GM23338 (cell line): Measurements from ENCODE around the gene EYA2. TPM values are rescaled to one million over a fixed set of nuclear protein-coding genes. Genes with fewer than 3 reads are reported as not detected.

Experiments used
- ATAC-seq: fragments of 200-7000 bp; cut with Tn5 transposase; 3 replicates; pipeline ENCODE4 v1.9.1; 2020
- DNase-seq: peaks from one replicate; pipeline ENCODE4 v3.0.0-alpha.2; 2015; ENCODE audit warnings: low spot score
- H2AFZ ChIP-seq: fragments of 200-600 bp; sonication (generic); 2 replicates; pipeline ENCODE4 v1.8.0; 2016; ENCODE audit warnings: antibody characterized with exemption, mild to moderate bottlenecking, moderate library complexity
- H3F3A ChIP-seq: fragments of 200-600 bp; sonication (generic); replicated peaks from 2 replicates; pipeline ENCODE4 v1.8.0; 2017; ENCODE audit warnings: antibody characterized with exemption, mixed run types, low read depth
- H3K27ac ChIP-seq: fragments of 200-600 bp; sonication (generic); 2 replicates; pipeline ENCODE4 v1.6.1; 2016; ENCODE audit warnings: low read depth
- H3K27me3 ChIP-seq: fragments of 200-600 bp; sonication (generic); 2 replicates; pipeline ENCODE4 v1.8.0; 2016; ENCODE audit warnings: mild to moderate bottlenecking, mixed run types, moderate library complexity; ENCODE audit not compliant: insufficient read depth
- H3K36me3 ChIP-seq: fragments of 200-600 bp; sonication (generic); 2 replicates; pipeline ENCODE4 v1.8.0; 2016; ENCODE audit warnings: mild to moderate bottlenecking; ENCODE audit not compliant: insufficient read depth
- H3K4me1 ChIP-seq: fragments of 200-600 bp; sonication (generic); 2 replicates; pipeline ENCODE4 v1.8.0; 2016; ENCODE audit warnings: mild to moderate bottlenecking, moderate library complexity; ENCODE audit not compliant: insufficient read depth
- H3K4me2 ChIP-seq: fragments of 200-600 bp; sonication (generic); 2 replicates; pipeline ENCODE4 v1.7.1; 2017; ENCODE audit warnings: mixed run types
- H3K4me3 ChIP-seq: fragments of 200-600 bp; sonication (generic); 2 replicates; pipeline ENCODE4 v1.6.1; 2016; ENCODE audit warnings: mixed run types
- H3K79me2 ChIP-seq: fragments of 200-600 bp; sonication (generic); replicated peaks from 2 replicates; pipeline ENCODE4 v1.8.0; 2017; ENCODE audit warnings: mild to moderate bottlenecking; ENCODE audit not compliant: insufficient read depth
- H3K9me2 ChIP-seq: fragments of 200-600 bp; sonication (generic); 2 replicates; pipeline ENCODE4 v1.8.0; 2017; ENCODE audit not compliant: insufficient read depth
- H4K20me1 ChIP-seq: fragments of 200-600 bp; sonication (generic); replicated peaks from 2 replicates; pipeline ENCODE4 v1.8.0; 2017; ENCODE audit warnings: mild to moderate bottlenecking; ENCODE audit not compliant: insufficient read depth
- H3K27ac Mint-ChIP-seq: 2 replicates; pipeline ENCODE4 v1.8.0; 2020; ENCODE audit warnings: inconsistent platforms, mild to moderate bottlenecking, moderate library complexity, mixed read lengths
- H3K27me3 Mint-ChIP-seq: 3 replicates; pipeline ENCODE4 v1.8.0; 2022; ENCODE audit warnings: low read depth, mild to moderate bottlenecking, moderate library complexity, mixed read lengths, inconsistent platforms; ENCODE audit not compliant: insufficient read depth, poor library complexity
- H3K36me3 Mint-ChIP-seq: 3 replicates; pipeline ENCODE4 v1.8.0; 2021; ENCODE audit warnings: low read depth, mild to moderate bottlenecking, inconsistent platforms, moderate library complexity, mixed read lengths
- H3K4me1 Mint-ChIP-seq: 3 replicates; pipeline ENCODE4 v1.8.0; 2020; ENCODE audit warnings: mild to moderate bottlenecking, inconsistent platforms, mixed read lengths
- H3K4me3 Mint-ChIP-seq: 3 replicates; pipeline ENCODE4 v1.8.0; 2021; ENCODE audit warnings: moderate library complexity, mild to moderate bottlenecking, inconsistent platforms, mixed read lengths
- H3K9me3 Mint-ChIP-seq: 3 replicates; pipeline ENCODE4 v1.8.0; 2020; ENCODE audit warnings: moderate library complexity, mild to moderate bottlenecking, inconsistent platforms, mixed read lengths
- CREB1 ChIP-seq: fragments of 250-450 bp; sonication (Bioruptor Pico); IDR thresholded peaks from 2 replicates; pipeline ENCODE4 v1.5.0; 2020; ENCODE audit warnings: low read depth, mild to moderate bottlenecking, moderate library complexity
- EZH2 ChIP-seq: fragments of 200-600 bp; sonication (generic); IDR thresholded peaks from one replicate; pipeline ENCODE4 v1.8.0; 2017; ENCODE audit warnings: antibody characterized with exemption, mild to moderate bottlenecking, low read depth; ENCODE audit not compliant: unreplicated experiment
- EZH2phosphoT487 ChIP-seq: fragments of 200-600 bp; sonication (generic); IDR thresholded peaks from one replicate; pipeline ENCODE4 v1.8.1; 2018; ENCODE audit warnings: antibody characterized with exemption; ENCODE audit not compliant: unreplicated experiment
- JUNB ChIP-seq: IDR thresholded peaks from one replicate; pipeline ENCODE4 v1.6.1; 2016; ENCODE audit warnings: antibody characterized with exemption; ENCODE audit not compliant: unreplicated experiment
- NANOG ChIP-seq: IDR thresholded peaks from 2 replicates; pipeline ENCODE4 v1.6.1; 2016; ENCODE audit warnings: antibody characterized with exemption, borderline replicate concordance
- STAT1 ChIP-seq: IDR thresholded peaks from one replicate; pipeline ENCODE4 v1.6.1; 2016; ENCODE audit warnings: antibody characterized with exemption; ENCODE audit not compliant: unreplicated experiment
- ZNF114 ChIP-seq: fragments of 250-450 bp; sonication (Bioruptor Pico); IDR thresholded peaks from 2 replicates; pipeline ENCODE4 v1.5.0; 2020; ENCODE audit warnings: mild to moderate bottlenecking, moderate library complexity
- ZNF331 ChIP-seq: fragments of 250-450 bp; sonication (Bioruptor Pico); IDR thresholded peaks from 2 replicates; pipeline ENCODE4 v1.5.0; 2020; ENCODE audit warnings: low read depth, mild to moderate bottlenecking, moderate library complexity
- polyA plus RNA-seq: library from polyadenylated mRNA; unstranded; fragments of >200 nt; fragmentation: Nextera tagmentation; extraction: Ambion mirVana; gene quantifications from 2 replicates; pipeline ENCODE4 v1.2.1, GENCODE V29; 2016
- total RNA-seq: library from RNA; depleted of rRNA; stranded (reverse); fragments of >200 nt; shearing (Covaris generic); gene quantifications from 2 replicates; pipeline ENCODE4 v1.2.3, GENCODE V29; 2014
- TF ChIP-seq, protein P1 (sequence below): fragments of 250-450 bp; sonication (Bioruptor Pico); IDR thresholded peaks from 2 replicates; pipeline ENCODE4 v1.5.0; 2020; ENCODE audit warnings: mild to moderate bottlenecking, moderate library complexity
- TF ChIP-seq, protein P2 (sequence below): IDR thresholded peaks from one replicate; pipeline ENCODE4 v1.6.1; 2018; ENCODE audit warnings: antibody characterized with exemption; ENCODE audit not compliant: unreplicated experiment

The EYA2 gene
- total and polyA plus RNA-seq, 2 experiments from 2014 or later = 0.50 to 0.56 TPM

DNA sequence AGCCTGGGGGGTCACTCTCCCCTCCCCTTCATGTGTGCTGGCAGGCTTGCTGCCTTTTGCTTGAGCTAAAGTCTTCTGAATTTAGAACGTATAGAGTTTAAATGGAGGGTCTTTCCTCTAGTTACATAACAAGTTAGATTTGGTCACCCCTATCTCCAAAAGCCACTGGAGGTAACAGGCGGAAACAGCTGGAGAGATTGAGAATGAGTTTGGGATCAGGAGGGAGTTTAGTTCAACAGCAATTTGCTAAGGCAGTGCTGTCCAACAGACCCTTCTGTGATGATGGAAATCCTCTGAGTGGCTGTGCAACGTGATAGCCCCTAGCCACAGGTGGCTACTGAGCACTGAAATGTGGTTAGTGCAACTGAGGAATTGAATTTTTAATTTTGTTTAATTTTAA lies 132.8 kb downstream of the EYA2 start (continued):
- TF ChIP-seq, protein P1, sequence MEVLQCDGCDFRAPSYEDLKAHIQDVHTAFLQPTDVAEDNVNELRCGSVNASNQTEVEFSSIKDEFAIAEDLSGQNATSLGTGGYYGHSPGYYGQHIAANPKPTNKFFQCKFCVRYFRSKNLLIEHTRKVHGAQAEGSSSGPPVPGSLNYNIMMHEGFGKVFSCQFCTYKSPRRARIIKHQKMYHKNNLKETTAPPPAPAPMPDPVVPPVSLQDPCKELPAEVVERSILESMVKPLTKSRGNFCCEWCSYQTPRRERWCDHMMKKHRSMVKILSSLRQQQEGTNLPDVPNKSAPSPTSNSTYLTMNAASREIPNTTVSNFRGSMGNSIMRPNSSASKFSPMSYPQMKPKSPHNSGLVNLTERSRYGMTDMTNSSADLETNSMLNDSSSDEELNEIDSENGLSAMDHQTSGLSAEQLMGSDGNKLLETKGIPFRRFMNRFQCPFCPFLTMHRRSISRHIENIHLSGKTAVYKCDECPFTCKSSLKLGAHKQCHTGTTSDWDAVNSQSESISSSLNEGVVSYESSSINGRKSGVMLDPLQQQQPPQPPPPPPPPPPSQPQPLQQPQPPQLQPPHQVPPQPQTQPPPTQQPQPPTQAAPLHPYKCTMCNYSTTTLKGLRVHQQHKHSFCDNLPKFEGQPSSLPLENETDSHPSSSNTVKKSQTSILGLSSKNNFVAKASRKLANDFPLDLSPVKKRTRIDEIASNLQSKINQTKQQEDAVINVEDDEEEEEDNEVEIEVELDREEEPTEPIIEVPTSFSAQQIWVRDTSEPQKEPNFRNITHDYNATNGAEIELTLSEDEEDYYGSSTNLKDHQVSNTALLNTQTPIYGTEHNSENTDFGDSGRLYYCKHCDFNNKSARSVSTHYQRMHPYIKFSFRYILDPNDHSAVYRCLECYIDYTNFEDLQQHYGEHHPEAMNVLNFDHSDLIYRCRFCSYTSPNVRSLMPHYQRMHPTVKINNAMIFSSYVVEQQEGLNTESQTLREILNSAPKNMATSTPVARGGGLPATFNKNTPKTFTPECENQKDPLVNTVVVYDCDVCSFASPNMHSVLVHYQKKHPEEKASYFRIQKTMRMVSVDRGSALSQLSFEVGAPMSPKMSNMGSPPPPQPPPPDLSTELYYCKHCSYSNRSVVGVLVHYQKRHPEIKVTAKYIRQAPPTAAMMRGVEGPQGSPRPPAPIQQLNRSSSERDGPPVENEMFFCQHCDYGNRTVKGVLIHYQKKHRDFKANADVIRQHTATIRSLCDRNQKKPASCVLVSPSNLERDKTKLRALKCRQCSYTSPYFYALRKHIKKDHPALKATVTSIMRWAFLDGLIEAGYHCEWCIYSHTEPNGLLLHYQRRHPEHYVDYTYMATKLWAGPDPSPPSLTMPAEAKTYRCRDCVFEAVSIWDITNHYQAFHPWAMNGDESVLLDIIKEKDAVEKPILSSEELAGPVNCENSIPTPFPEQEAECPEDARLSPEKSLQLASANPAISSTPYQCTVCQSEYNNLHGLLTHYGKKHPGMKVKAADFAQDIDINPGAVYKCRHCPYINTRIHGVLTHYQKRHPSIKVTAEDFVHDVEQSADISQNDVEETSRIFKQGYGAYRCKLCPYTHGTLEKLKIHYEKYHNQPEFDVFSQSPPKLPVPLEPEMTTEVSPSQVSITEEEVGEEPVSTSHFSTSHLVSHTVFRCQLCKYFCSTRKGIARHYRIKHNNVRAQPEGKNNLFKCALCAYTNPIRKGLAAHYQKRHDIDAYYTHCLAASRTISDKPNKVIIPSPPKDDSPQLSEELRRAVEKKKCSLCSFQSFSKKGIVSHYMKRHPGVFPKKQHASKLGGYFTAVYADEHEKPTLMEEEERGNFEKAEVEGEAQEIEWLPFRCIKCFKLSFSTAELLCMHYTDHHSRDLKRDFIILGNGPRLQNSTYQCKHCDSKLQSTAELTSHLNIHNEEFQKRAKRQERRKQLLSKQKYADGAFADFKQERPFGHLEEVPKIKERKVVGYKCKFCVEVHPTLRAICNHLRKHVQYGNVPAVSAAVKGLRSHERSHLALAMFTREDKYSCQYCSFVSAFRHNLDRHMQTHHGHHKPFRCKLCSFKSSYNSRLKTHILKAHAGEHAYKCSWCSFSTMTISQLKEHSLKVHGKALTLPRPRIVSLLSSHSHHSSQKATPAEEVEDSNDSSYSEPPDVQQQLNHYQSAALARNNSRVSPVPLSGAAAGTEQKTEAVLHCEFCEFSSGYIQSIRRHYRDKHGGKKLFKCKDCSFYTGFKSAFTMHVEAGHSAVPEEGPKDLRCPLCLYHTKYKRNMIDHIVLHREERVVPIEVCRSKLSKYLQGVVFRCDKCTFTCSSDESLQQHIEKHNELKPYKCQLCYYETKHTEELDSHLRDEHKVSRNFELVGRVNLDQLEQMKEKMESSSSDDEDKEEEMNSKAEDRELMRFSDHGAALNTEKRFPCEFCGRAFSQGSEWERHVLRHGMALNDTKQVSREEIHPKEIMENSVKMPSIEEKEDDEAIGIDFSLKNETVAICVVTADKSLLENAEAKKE (CRISPR knock-in tag) = no peak

DNA sequence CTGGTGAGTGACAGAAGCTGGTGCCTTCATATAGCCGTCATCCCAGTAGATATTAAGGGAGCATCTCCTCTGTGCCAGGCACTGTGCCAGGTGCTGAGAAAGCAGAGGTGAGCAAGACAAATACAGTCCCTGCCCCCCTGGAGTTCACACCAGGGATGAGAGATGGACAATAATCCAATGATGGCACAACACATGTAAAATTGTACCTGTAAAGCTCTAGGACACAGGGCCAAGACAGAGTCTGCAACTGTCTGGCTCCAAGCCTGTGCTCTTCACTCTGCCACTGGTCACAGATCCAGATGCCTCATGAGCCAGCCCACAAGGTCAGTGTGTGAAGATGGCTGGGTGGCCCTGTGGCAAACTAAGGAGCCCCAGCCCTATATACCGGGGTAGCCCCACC lies 133.8 kb downstream of the EYA2 start:
- Histone ChIP-seq H3K9me2 (no peaks in the 10 kb centered on the region), H3F3A (no peaks in the 10 kb centered on the region), H3K36me3 (no peaks in the 10 kb centered on the region), H3K4me1 (no peaks in the 10 kb centered on the region), H3K4me2 (no peak overlapping the region), H3K27me3 (no peaks in the 10 kb centered on the region), H3K27ac (no peak overlapping the region), H4K20me1 (no peaks in the 10 kb centered on the region), H3K4me3 (no peak overlapping the region), H2AFZ (no peak overlapping the region), H3K79me2 (no peaks in the 10 kb centered on the region)
- DNase-seq = no peak
- H3K27me3 Mint-ChIP-seq = peaks cover 2% of the 10 kb centered on the region
- no peak for ATAC-seq
- H3K4me1 Mint-ChIP-seq = no peaks in the 10 kb centered on the region
- H3K9me3 Mint-ChIP-seq = peaks cover 3% of the 10 kb centered on the region; the same call in 1 of the 3 replicates
- H3K4me3 Mint-ChIP-seq = no peak overlapping the region
- H3K27ac Mint-ChIP-seq = no peak overlapping the region
- H3K36me3 Mint-ChIP-seq = no peaks in the 10 kb centered on the region; the same call in 2 of the 3 replicates
- no peak for TF ChIP-seq EZH2phosphoT487
- TF ChIP-seq ZNF114 (CRISPR knock-in tag) = no peak
- no peak for TF ChIP-seq CREB1
- TF ChIP-seq JUNB = no peak
- TF ChIP-seq EZH2 = no peak
- TF ChIP-seq STAT1 = no peak
- TF ChIP-seq NANOG = no peak
- no peak for TF ChIP-seq ZNF331
- TF ChIP-seq, protein P2, sequence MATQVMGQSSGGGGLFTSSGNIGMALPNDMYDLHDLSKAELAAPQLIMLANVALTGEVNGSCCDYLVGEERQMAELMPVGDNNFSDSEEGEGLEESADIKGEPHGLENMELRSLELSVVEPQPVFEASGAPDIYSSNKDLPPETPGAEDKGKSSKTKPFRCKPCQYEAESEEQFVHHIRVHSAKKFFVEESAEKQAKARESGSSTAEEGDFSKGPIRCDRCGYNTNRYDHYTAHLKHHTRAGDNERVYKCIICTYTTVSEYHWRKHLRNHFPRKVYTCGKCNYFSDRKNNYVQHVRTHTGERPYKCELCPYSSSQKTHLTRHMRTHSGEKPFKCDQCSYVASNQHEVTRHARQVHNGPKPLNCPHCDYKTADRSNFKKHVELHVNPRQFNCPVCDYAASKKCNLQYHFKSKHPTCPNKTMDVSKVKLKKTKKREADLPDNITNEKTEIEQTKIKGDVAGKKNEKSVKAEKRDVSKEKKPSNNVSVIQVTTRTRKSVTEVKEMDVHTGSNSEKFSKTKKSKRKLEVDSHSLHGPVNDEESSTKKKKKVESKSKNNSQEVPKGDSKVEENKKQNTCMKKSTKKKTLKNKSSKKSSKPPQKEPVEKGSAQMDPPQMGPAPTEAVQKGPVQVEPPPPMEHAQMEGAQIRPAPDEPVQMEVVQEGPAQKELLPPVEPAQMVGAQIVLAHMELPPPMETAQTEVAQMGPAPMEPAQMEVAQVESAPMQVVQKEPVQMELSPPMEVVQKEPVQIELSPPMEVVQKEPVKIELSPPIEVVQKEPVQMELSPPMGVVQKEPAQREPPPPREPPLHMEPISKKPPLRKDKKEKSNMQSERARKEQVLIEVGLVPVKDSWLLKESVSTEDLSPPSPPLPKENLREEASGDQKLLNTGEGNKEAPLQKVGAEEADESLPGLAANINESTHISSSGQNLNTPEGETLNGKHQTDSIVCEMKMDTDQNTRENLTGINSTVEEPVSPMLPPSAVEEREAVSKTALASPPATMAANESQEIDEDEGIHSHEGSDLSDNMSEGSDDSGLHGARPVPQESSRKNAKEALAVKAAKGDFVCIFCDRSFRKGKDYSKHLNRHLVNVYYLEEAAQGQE = no peak
